Activated T-cell treated with anti-CD3 and anti-CD28 coated beads for 24 hours (primary cell): ENCODE data around the gene JPH3.

ENCODE experiments used
- DNase-seq: peaks from one replicate; pipeline ENCODE4 v3.0.0-alpha.2; 2020; ENCODE audit warnings: low read depth

Gene JPH3

DNA sequence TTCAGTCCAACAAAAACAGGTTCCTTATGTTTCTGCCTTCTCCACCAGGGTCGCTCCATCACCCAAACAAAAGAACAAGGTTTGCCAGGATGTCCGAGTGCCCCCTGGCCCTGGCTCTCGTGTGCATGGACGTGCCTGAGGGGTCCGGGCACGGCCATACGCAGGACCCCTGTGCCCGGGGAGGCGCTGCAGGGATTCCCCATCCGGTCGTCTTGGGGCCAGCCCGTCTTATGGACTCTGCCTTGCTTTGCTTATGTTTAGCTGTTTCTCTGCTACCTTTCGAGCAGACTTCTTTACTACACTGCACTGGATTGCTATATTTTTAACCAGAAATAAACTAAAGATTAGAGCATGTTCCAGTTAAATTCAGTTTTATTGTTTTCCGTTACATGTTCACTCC is 95.5 kb downstream of the JPH3 start:
- DNase-seq: no peak

DNA sequence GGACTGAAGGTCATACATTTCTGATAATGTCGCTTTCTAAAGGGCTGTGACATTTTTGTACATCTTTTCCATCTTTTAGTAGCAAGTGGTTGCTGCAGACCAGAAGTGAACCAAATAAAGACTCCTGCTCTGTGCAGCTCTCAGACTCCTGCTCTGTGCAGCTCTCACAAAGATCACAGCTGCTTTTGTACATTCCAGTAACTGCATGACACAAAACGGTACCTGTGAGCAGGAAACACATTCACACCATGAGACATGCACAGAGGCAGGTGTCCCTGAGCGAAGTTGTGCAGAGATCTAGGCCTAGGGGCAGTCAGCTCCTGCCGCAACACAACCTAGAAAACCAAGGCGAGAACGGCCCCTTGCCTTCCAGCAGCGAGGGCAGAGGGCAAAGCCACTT is 95.9 kb downstream of the JPH3 start:
- DNase-seq: no peak

DNA sequence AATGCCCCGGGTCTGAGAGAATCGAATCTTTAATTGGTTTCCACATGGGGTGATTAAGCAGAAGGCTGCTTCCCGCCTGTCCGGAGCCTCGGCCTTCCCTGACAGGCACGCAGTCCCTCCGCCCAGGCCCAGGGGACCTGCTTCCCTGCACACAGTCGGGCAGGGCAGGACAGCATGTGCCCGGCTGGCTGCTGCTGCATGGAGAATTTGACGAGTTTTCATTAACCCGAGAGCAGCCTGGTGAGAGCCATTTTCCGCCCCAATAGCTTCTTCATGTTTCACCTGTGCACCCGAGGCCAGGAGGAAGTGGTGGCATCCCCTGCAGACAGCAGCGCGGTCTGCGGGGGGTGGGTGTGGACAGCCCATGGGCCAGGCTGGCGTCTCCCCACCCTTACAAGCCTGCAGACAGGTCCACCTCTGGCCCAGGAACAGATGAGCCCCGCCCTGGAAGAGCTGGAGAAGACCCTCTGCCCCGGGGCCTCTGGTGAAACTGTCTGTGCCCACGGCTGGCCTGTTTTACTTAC is 96.4 kb downstream of the JPH3 start:
- DNase-seq: no peak

DNA sequence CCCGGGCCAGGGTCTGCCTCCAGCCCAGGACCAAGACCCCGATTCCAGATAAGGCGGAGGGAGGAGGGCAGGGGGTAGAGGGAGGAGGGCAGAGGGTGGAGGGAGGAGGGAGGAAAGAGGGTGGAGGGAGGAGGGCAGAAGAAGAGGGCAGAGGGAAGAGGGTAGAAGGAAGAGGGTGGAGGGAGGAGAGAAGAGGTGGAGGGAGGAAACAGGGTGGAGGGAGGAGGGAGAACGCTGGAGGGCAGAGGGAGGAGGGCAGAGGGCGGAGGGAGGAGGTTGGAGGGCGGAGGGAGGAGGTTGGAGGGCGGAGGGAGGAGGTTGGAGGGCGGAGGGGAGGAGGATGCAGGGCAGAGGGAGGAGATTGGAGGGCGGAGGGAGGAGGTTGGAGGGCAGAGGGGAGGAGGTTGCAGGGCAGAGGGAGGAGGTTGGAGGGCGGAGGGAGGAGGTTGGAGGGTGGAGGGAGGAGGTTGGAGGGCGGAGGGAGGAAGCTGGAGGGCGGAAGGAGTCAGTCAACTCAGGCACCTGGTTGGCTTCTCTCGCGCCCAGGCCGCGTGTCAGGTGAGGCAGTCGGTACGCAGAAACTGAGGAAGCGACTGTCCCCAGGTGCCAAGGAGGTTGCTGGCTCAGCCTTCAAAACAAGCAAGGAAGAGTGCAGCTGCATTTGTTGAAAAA is 98.2 kb downstream of the JPH3 start:
- no peak for DNase-seq

DNA sequence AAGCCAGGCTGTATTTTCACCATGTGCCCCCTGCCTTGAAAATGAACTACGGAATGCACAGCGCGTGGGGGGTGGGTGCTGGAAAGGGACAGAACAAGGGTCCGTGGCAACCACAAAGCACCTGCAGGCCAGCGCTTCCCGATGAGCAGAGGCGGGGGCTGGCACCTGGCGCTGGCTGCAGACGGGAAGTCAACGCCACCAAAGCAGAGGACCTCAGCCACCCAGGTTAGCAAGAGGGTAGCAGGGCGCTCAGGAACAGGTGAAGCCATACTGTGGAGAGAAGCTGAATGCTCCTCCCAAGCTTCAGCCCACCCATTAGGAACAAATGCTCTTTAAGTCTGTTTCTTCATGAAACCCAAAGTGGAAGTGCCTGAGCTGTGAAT is 98.8 kb downstream of the JPH3 start:
- no peak for DNase-seq

DNA sequence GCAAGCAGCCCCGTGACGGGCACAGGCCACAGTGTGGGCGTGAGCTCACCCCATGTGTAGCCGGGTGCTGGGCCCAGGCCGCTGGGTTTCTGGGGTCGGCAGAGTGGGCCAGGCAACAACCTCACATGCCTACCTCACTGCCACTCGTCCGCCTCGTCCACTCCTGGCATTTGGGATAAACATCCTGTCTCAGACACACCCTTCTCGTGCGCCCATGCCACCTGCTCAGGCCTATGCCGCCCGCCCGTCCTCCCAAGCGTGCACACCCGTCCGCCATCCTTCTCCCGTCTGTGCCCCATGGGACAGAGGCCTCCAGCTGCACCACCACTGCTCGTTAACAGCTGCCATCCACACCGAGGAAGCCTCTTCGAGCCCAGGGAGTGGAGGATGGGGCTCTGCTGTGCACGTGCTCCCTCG is 99.2 kb downstream of the JPH3 start:
- no peak for DNase-seq

DNA sequence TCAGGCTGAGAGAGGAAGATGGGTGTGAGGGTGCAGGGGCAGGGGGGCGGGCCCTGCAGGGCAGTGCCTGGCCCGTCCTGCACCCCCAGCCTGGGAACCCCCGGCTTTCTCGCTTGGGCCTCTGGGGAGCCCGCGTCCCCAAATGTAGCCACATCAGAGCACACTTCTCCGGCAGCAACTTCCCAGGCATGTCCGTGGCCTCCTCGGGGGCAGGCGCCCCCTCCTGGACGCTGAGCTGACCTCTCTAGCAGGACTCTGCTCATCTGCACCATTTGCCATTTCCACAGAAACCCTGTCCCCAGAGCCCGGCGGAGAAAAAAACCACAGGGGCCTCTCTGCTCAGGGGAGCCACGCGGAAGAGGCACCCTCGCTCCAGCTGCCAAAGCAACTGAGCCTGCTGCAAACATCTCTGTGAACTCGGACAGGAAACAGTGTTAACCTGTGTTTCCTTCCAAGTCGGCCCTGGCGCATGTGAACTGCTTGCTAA is 100.1 kb downstream of the JPH3 start:
- DNase-seq: peak; percentile 27

DNA sequence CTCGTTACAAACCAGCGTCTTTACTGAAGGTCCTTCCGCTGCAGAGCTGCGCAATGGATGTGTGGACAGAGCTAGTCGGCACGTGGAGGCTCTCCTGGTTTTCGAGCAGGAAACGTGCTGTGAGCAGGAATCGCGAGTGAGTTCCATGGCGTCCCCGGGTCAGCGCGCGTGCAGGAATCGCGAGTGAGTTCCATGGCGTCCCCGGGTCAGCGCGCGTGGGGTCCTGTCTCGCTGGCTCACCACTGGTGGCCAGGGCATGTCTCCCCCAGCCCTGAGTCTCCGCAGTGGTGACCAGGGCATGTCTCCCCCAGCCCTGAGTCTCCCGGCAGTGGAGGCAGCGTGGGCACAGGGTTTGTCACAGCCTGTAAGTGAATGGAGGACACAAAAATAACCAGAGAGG is 100.8 kb downstream of the JPH3 start:
- DNase-seq: no peak

DNA sequence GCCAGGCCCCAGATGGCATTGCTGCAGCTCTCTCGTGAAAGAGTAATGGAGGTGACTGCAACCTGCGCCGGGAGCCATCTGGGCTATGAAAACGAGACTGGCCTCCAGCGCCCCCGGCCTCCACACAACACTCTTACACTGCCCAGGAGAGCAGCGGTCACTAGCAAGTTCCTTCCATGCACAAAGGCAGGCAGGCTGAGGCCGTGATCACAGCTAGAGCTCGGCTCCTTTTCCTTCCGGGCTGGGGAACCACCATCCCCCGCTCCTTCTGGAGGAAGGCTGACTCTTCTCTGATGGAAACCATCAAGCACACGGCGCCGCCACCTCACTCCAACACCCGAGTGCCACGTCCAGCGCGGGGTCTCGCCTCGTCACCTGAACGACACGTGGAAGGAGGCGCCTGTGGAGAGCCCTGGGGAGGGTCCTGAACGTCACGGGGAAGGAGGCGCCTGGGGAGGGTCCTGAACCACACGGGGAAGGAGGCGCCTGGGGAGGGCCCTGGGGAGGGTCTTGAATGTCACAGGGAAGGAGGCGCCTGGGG is 101.6 kb downstream of the JPH3 start:
- DNase-seq: no peak

DNA sequence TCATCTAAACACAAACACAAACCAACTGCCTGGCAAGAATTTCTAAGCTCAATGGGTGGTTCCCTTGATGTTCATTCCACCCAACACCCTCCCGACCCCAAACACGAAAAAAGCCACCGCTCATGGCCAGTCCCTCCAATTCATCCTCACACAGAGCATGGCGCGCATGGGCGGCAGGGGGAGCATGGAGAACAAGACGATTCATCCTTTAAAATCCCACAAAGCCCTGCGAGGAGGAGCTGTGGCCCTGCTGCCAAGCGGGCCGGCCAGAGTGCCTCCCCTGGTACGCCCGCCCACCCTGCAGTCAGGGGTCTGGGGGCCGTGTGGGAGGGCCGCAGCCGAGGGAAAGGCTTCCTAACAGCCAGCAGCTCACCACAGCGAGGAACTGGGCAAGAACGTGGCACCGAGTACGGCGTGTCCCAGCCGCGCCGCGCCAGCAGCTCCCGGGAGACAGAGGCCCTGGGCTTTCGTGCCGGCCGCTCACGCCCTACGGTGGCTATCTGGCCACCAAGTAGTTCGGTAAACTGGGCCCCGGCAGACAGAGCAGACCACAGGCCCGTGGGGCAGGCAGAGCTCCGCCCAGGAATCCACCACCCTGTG is 102.5 kb downstream of the JPH3 start:
- no peak for DNase-seq

DNA sequence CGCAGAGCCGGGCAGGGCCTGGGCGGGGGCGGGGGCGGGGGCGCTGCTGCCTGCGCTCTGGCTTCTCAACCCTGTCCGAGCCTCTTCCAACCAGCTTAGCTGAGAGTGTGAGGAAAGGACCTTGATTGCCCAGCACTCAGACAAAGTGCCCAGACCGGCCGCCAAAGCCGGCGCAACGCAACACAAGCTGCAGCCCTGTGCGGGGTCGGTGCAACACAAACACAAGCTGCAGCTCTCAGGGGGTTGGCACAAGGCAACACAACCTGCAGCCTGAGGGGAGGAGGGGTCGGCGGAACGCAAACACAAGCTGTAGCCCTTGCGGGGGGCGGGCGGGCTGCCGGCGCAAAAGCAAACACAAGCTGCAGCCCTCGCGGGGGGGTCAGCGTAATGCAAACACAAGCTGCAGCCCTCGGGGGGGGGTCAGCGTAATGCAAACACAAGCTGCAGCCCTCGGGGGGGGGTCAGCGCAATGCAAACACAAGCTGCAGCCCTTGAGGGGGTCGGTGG is 103.5 kb downstream of the JPH3 start:
- no peak for DNase-seq

DNA sequence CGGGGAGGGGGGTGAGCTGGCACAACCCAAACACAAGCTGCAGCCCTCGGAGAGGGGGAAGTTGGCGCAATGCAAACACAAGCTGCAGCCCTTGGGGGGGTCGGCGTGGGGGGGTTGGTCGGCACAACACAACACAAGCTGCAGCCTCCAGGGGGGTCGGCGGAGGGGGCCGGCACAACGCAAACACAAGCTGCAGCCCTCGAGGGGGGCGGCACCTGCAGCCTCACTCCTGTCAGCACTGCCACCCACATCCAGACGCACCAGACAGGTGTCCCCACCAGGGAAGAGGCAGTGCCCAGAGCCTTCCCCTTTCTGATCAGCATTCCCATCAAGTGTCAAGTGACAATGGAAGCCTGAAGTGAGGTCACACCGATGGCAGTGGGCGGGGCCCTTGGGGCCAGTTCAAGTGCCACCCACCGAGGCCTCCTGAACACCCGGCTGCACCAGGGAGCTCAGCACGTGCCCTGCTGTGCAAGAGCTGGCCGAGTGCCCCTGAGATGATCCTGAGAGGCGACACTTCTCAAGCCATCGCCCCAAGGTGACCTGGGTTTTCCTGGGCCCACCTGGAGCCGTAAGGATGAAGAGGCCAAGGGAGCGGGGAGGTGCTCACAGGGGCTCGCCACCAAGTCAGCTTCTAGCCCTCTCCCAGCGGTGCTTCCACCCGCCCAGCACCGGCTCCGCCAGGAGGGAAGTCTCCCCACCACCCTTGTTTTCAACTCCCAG is 104.1 kb downstream of the JPH3 start:
- DNase-seq: no peak

DNA sequence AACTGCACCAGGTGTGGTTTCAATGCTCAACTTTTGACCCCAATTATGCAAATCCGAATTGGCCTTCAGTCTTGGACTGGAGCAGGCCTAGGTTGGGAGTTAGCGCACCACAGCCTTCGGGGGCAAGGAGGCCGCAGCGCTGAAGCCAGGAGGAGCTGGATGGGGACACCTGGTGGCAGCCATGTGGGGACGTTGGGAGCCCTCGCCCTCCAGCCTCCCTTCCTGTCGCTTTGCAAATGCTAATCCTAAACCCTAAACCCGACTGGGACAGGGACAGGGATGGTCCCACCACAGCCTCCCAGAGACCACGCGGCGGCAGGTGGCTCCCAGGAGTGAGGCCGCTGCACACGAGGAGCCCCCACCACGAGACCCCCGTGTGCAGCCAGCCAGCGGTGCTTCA is 104.8 kb downstream of the JPH3 start:
- DNase-seq: no peak

DNA sequence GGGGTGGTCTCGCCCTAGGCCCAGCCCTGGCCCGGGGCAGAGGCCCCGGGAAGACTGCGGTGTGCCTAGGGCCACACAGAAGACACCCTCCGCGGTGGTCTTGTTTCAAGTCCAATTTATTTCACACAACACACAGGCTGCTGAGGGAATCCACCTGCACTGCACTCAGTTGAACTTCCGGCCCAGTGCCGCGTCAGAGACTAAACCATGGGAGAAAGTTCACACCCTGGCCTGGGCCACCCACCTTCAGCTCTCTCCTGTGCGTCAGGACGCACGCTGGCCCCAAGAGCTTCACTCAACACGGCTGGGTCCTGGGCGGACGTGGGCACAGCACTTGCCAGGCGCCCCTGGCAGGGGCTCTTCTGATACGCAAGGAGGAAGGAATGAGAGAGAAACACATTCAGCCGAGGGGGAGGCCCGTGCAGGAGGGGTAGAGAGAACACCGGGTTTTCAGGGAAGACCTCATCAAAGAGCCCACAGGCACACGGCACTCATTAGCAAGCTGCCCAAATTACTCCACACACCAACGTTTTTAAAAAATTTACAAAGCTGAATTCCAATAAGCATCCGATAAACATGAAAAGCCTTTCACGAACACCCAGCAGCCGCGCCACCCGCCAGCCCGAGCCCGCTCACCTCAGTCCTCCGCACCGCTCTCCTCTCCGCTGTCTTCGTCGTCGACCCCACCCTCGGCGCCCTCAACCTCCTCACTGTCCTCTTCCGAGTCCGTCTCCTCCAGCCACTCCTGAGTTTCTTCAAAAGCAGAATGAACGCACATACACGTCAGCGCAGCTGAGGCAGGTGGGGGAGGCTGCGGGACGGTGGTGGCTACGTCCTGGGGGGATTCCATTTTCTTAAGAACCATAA is 105.6 kb downstream of the JPH3 start:
- DNase-seq: no peak

DNA sequence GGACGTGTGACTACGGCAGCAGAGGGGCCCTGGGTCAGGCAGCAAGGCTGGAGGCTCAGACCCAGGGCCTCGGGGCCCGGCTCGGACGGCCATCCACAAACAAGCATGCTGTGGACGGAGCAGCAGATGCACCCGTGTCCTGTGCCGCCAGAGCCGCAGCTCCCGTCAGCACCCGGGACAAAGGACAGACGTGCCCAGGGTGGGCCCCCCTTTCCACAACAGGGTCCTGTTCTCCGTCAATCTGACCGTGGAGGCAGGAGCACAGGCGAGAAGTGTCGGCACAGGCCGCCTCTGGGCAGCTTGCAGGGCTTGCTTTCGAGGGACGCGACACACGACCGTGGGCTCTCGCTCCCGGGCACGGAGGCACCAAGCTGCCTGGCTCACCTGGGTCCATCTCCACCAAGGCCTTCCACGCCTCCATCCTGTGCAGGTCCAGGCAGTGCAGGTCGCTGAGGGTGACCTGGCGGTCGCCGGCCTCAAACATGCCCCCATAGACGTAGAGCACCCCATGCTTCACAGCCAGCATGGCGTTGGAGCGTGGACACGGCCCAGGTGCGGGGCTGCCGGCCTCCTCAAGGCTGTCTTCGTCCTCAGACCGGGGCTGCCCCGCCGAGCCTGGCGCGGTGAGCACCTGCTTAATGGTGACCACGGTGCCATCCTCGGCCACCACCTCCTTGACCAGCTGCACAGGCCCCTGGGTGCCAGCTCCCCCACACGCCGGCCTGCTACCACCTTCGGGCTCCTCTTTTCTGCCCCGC is 106.8 kb downstream of the JPH3 start:
- no peak for DNase-seq

DNA sequence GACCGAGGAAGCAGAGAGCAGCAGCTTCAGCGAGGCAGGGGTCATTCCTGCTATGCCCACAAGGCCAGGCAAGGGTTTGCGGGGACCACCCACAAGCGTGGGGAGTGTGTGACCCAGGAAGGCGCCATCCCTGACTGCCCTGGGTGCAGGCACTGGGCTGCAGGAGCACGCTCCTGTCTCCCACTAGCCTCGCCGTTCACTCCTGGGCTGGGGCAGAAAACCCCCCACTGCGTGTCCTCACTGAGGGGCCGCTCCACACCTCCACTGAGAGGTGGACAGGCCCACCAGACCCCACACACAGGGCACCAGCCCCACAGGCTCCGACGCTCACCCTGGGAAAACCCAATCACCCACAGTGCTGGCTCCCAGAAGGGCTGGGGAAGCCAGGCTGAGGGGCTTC is 107.4 kb downstream of the JPH3 start:
- no peak for DNase-seq

DNA sequence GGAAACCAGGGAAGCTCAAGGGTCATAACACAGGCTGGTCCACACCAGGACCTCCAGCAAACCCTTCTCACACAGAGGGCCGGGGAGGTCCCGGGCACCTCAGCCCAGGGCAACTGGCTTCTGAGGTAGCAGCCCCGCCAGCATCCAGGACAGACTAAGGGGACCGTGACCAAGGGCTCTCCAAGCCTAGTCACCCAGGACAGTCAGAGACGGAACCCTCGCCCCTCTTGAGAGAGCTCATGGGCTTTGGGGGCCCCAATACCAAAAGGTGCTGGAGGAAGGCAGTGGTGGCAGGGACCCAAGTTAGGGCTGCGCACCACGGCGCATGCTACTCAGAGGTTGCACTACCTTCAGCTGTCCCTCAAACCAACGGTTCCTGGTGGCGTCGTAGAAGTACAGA is 108.6 kb downstream of the JPH3 start:
- no peak for DNase-seq

DNA sequence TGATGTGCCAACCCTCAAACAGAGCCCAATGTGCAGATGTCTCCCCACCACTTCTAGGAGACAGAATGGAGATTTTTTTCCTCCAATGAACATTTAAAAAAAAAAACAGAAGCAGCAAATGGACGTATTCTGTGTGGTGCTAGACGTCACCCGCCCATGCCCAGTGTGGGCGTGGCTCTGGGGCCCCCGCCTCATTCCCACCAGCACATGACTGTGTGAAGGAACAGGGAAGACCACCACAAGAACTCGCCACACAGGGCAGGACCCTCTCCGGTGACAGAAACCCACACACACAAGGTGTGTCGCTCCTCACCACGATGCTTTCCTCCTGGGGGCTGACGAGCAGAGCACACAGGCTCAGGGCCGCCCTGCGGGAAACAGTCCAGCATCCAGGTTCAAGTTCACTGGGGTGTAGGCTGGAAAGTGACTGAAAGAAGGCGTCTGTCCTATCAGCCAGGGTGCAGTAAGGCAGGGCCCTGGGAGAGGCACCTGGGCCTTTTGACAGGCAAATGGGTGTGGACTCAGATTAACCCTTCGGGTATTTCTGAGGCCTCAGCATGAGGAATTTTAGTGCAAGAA is 110.0 kb downstream of the JPH3 start:
- DNase-seq: no peak

DNA sequence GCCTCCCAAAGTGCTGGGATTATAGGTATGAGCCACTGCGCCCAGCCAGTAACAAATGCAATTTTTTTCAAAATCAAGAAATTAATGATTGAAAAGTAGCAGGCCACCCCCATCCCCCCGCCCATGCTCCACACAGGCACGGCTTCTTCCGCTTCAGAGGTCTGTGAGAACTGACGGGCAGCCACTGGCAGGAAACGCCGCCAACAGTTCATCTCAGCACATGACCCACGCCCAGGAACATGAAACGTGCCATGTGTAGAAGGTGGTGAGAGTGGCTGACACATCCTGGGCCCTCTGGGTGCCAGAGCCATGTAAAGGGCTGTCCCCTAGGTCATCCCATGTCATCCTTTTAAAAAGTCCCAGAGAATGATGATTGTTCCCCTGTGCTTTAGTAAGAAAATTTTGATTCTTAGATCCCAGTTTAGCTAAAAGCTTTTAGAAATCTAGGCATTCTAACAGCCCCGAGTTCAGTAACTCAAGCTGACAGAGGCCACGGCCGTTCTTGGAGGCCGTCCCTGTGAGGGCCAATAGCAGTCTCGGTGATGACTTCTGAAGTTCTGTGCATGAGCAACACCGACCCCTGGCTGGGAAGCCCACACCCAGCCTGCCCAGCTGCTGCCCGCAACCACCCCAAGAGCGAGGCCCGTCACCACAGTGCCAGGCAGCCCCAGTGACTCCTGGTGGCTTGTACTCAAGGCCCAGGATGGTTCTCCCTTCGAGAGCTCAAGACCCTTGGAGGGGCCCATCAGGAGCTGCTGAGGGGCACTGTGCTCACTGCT is 111.3 kb downstream of the JPH3 start:
- peak; percentile 37 for DNase-seq

DNA sequence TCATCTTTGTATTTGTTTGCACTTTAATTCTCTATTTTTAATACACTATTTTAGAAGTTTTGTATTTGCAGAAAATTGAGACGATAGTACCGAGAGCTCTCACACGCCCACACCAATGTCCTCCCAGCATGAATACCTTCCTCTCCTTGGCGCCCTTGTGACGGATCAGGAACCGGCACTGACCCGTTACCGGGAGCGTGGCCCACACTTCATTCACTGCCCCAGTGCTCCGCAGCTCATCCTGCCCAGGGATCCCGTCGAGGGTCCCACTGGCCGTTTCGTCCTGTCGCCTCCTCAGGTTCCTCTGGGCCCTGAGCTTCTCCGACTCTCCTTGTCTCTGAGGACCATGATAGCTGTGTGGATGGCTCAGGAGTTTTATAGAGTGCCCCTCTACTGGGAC is 112.9 kb downstream of the JPH3 start:
- no peak for DNase-seq
